ENCODE data around the gene KIAA1671.

KIAA1671 gene

DNA sequence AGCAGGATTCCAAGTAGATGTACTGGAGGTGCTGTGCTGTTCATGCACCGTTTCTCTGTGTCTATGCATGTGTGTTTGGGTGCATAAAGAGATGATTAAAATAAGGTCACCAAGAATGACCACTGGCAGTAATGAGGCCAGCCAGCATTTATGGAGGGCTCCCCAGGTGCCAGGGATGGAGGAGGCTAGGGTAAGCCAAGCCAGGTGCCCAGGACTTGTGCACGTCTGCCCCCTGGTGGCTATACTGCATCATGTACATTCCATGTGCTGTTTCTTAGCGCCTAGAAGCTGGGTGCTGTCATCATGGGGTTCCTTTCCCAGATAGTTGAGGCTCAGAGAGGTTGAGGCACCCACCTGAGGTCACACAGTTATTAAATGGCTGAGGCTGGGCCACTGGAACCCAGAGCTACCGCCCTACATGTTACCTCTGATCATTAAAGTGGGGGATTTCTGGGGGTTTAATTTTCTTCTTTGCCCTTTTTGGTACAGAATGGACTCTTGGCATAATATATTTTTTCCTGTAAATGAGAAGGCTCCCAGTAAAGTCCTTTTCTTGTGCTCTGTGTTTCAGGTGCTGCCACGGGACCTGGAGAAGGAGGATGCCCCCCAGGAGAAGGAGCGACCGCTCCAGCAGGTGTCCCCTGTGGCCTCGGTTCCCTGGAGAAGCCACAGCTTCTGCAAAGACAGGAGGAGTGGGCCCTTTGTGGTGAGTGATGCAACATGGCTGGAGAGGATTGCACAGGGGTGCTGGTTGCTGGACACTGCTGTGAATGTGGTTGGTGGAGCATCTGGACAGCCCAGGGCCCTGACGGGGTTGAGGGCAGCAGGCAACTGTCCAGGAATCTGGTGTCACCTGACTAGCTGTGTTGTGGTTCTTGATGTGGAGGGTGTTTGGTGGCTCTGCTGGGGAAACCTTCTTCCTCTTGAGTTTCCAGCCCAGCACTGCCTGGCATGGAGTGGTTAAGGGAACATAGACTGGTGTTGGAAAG, 96.4 kb downstream of the KIAA1671 start:
- peak; percentile 79 to 82 for DNase-seq

GRCh38 chr22:25049770-25050169, 97.3 kb downstream of the KIAA1671 start:
- no peak for DNase-seq

GRCh38 chr22:25050566-25050965, 98.0 kb downstream of the KIAA1671 start:
- DNase-seq = no peak

- DNase-seq = peak in 1 of 2 experiments; percentile 45
Measured at GRCh38 chr22:25051073-25051472, 98.6 kb downstream of the KIAA1671 start.

- no peak for DNase-seq
Measured at GRCh38 chr22:25051983-25052710, 99.6 kb downstream of the KIAA1671 start.

DNA sequence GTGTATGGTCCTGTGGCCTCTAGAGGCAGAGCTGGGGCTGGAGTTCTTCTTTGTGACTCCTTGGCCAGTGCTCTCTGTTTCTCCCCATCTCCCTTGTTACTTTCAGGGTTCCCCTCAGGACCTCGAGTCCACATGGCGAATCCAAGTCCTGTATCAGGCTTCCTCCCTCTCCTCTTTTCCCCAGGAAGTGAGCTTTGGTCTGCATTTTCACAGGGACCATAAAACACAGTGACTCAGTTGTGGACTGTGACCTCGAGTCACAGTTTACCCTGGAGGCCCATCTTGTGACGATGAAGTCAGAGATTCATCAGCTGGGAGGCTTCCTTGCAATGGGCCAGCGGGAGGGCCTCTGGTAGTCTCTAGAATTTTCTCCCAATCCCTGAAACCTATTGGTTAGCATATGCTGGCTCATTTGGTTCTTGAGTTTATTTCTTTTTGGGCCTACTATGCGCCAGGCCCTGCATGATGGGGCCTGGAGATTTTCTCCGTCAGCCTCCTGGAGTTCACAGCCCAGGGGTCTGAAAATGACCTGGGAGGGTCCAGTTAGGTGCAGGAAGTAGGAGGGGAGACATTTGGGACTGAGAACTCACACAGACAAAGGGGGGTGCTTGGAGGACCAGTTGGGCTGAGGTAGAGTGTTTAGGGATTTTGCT, 100.8 kb downstream of the KIAA1671 start:
- no peak for DNase-seq

DNA sequence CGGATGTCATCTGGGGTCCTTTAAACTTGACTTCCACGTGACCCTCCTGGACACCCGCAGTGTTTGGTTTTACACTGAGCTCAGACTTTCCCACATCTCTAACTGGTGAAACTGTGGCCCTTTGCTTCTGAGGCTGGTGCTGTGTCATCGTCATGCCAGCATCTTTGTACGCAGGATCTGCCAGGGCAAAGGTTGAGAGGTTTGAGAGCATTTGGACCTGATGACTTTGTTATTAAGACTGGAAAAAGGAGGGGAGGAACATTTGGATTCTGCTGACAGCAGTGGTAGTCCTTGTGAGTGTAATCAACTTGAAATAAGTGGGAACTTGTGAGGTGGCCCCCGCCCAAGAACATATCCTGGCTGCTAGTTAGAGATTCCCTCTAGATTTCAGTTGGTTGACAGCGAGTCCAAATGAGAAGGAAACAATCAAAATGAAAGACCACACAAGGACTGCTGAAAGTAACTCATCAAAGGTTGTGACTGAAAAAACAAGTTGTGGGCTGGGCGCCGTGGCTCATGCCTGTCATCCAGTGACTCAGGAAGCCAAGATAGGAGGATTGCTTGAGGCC, 102.5 kb downstream of the KIAA1671 start:
- DNase-seq = peak; percentile 83 to 85

DNA sequence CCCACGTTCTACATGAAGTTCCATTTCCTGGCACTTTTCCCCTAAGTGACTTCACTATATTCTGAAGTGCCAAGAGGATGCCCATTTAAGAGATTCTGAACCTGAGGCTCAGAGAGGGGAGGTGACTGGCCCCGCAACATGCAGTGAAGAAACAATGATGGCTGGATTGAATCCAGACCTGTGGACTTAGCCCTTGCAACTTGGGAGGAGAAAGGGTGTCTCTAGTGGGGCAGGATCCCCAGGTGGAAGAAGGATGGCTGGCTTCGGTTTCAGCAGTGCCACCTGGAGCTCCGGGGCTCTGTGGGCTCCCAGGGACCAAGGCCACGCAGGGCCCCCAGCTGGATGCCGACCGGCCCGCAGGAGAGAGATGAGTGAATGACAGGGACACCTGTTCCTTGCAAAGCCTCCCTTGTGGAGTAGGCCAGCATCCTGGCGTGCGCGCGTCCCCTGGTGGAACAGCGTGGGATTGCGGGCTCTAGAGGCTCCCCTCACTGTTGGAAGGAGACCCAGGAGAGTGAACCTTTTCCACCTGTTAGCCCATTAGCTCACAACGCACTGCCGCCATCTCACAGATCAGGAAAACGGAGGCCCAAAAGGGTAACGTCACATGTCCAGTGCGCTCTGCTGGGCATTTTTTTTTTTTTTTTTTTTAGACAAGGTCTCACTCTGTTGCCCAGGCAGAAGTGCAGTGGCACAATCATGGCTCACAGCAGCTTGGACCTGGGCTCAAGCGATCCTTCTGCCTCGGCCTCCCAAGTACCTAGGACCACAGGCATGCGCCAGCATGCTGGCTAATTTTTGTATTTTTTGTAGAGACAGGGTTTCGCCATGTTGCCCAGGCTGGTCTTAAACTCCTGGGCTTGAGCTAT, 104.7 kb downstream of the KIAA1671 start:
- peak; percentile 93 for DNase-seq

GRCh38 chr22:25059438-25059837, 106.9 kb downstream of the KIAA1671 start:
- no peak for DNase-seq

GRCh38 chr22:25060522-25061071, 108.1 kb downstream of the KIAA1671 start:
- peak; percentile 65 to 68 for DNase-seq

GRCh38 chr22:25061134-25061533, 108.6 kb downstream of the KIAA1671 start:
- DNase-seq = no peak

DNA sequence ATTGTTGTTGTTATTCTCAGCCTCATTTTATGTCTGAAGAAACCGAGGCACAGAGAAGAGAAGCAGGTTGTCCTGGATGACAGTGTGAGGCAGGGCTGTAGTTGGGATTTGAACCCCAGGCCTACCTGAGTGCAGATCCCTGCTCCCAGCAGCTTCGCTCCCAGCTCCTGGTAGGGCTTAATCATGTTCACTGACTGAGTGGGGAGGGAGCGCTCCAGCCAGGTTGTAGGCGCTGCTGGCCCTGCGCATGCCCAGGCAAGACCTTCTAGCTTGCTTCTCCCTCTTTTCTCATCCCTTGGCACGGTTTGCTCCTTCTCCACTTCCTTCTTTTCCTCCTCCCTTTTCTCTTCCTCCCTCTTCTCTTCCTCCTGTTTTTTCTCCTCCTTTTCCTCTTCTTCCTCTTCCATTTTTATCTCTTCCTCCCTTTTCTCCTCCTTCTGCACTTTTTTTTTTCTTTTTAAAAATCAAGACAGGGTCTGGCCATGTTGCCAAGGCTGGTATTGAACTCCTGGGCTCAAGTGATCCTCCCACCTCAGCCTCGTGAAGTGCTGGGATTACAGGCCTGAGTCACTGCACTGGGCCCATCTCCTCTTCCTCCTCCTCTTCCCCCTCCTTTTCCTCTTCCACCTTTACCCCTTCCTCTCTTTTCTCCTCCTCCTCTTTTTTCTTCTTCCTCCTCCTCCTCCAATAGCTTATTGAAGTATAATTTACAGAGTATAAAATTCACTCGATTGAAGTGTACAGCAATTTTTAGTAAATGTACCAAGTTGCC, 109.3 kb downstream of the KIAA1671 start:
- no peak for DNase-seq

DNA sequence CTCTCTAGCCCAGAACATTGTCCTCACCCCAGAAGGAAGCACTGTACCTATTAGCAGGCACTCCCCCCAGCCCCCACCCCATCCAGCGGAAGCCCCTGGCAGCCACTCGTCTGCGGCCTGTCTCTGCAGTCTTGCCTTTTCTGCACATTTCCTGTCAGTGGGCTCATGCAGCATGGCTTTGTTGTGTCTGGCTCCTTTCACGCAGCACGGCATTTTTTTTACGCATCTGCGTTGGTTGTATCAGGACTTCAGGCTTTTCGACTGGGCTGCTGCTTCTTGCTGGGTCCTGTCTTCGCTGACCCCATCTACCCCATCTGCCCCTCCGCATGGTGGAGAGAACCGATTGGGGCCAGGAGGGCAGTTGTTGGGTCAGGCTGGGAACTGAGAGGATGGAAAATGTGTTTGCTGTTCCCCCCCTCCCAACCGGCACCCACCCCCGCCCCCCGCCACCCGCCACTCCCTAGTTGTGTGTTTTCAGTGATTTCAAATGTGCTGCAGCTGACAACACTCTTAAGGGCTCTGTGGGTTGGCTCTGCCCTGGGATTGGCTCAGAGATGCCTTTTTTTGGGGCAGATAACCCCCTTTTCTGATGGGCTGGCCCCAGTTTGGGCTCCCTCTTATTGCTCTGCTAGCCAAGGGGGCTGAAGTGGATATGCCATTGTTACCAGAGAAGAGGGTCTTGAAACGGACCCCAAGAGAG, 110.0 kb downstream of the KIAA1671 start:
- DNase-seq = peak; percentile 66 to 67

GRCh38 chr22:25064894-25065560, 112.5 kb downstream of the KIAA1671 start:
- no peak for DNase-seq

GRCh38 chr22:25066861-25067435, 114.4 kb downstream of the KIAA1671 start:
- no peak for DNase-seq

DNA sequence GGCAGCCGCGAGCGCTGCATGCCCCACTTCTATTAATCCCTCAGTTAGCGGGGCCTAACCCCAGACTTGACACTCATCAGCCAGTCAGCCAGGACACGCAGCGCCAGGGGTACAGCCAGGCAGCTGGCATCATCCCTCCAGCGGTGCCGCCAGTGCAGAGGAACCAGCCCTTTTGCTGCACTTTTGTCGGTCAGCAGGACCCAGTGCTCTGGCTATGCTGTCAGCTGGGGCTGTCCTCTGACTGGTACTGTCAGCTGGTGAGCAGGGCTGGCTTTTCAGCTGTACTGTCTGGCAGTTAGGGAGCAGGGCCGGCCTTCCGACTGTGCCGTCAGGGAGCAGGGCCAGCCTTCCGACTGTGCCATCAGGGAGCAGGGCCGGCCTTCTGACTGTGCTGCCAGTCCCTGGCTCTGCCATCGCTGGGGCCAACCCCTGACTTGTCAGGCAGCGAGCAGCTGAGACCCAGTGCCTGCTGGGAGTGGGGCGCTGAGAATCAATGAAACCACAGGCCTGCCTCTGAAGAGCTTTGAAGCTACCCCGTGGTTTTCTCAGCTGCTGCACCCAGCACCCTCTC, 115.4 kb downstream of the KIAA1671 start:
- peak; percentile 74 to 80 for DNase-seq

GRCh38 chr22:25068707-25069106, 116.2 kb downstream of the KIAA1671 start:
- DNase-seq = peak in 1 of 2 experiments; percentile 57

GRCh38 chr22:25069426-25069757, 116.9 kb downstream of the KIAA1671 start:
- no peak for DNase-seq
